CD4-positive, alpha-beta memory T cell (primary cell): ENCODE measurements around the gene LLPH. TPM values are rescaled to one million over a fixed set of nuclear protein-coding genes. Genes with fewer than 3 reads are reported as not detected.

Source experiments
- CTCF ChIA-PET: fragments of 350-600 bp; sonication (Branson Sonifier 250); formaldehyde crosslinking; loops from one replicate; lab custom pipeline; 2021; ENCODE audit warnings: inconsistent platforms; ENCODE audit not compliant: partially characterized antibody; lab: Charles Lee
- POLR2A ChIA-PET: fragments of 350-600 bp; sonication (Branson Sonifier 250); formaldehyde crosslinking; loops from one replicate; lab custom pipeline; 2021; ENCODE audit not compliant: partially characterized antibody; lab: Charles Lee
- DNase-seq, 5 donors: peaks; one replicate each; pipeline versions ENCODE4 v3.0.0 to v3.0.0-alpha.2; 2020 to 2022; ENCODE audit warnings: mixed read lengths in 1 of 5
- H3K27ac ChIP-seq: one replicate; pipeline ENCODE4 v1.7.0; 2013; ENCODE audit warnings: low read depth, low read length
- H3K27me3 ChIP-seq: 2 replicates; pipeline ENCODE4 v1.7.0; 2013; ENCODE audit warnings: mild to moderate bottlenecking, low read length, moderate library complexity; ENCODE audit not compliant: insufficient read depth
- H3K36me3 ChIP-seq: 2 replicates; pipeline ENCODE4 v1.7.0; 2013; ENCODE audit warnings: mild to moderate bottlenecking, low read length, moderate library complexity; ENCODE audit not compliant: insufficient read depth
- H3K4me1 ChIP-seq: 2 replicates; pipeline ENCODE4 v1.7.0; 2013; ENCODE audit warnings: mild to moderate bottlenecking, low read length, moderate library complexity; ENCODE audit not compliant: insufficient read depth
- H3K4me3 ChIP-seq, 2 donors: one replicate each; pipeline ENCODE4 v1.7.0; 2013; ENCODE audit warnings: low read length in 2 of 2, mild to moderate bottlenecking in 1 of 2
- H3K9me3 ChIP-seq, 2 donors: one replicate each; pipeline ENCODE4 v1.7.0; 2013; ENCODE audit warnings: low read length in 2 of 2, control low read depth in 1 of 2; ENCODE audit not compliant: control insufficient read depth in 1 of 2
- H3K27ac Mint-ChIP-seq, 7 donors: one replicate each; pipeline ENCODE4 v1.8.0; 2020 to 2021; ENCODE audit warnings: mixed read lengths in 7 of 7, mild to moderate bottlenecking in 6 of 7, inconsistent platforms in 3 of 7, moderate library complexity in 3 of 7
- H3K27me3 Mint-ChIP-seq, 2 donors: one replicate each; pipeline ENCODE4 v1.8.0; 2020 to 2021; ENCODE audit warnings: mixed read lengths in 2 of 2
- H3K36me3 Mint-ChIP-seq, 2 donors: one replicate each; pipeline ENCODE4 v1.8.0; 2020 to 2021; ENCODE audit warnings: mixed read lengths in 2 of 2, inconsistent platforms in 1 of 2, mild to moderate bottlenecking in 1 of 2
- H3K4me1 Mint-ChIP-seq, 4 donors: one replicate each; pipeline ENCODE4 v1.8.0; 2020 to 2021; ENCODE audit warnings: mixed read lengths in 4 of 4, mild to moderate bottlenecking in 1 of 4
- H3K4me3 Mint-ChIP-seq, 8 donors: one replicate each; pipeline ENCODE4 v1.8.0; 2020 to 2021; ENCODE audit warnings: mixed read lengths in 8 of 8, mild to moderate bottlenecking in 7 of 8, moderate library complexity in 6 of 8, inconsistent platforms in 3 of 8
- H3K9me3 Mint-ChIP-seq, 8 donors: one replicate each; pipeline ENCODE4 v1.8.0; 2020 to 2021; ENCODE audit warnings: mixed read lengths in 8 of 8, mild to moderate bottlenecking in 5 of 8, inconsistent platforms in 3 of 8, moderate library complexity in 1 of 8
- intact Hi-C: fragments of 100-400 bp; cut with micrococcal nuclease; formaldehyde crosslinking; loops from one replicate; pipeline ENCODE4 v1.15.1; 2023
- polyA plus RNA-seq, 2 donors: library from polyadenylated mRNA; unstranded; fragments of 300-500 nt; fragmentation: Illumina TruSeq; gene quantifications; one replicate each; pipeline ENCODE4 v1.2.3, GENCODE V29; 2021
- total RNA-seq, 2 experiments: library from RNA; stranded (reverse); gene quantifications; one replicate each; pipeline ENCODE4 v1.2.3, GENCODE V29; 2021

LLPH gene
- total and polyA plus RNA-seq, 4 experiments from 2014 or later: 25.8 to 35.9 (median 30.2) TPM

DNA sequence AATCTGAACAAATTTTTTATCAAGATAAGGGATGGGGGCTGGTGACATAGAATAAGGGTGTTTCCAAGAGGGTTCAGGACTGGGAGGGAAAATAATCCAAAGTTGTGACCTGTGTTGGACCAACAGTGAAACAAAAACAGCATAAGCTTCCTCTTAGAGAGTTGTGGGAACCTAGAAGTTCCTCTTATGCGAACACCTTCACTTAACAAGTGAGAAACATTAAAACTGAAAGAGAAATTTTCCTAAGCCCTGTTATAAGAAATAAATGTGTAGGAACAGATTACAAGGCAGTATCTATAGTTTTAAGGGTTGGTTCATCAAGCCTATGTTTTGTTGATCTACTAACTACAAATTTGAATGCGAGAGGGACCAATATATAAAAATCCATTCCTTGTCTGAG, 58.4 kb downstream of the LLPH start:
- Histone ChIP-seq H3K27ac (no peak overlapping the region), H3K9me3 (no peaks in the 10 kb centered on the region), H3K4me1 (no peaks in the 10 kb centered on the region), H3K4me3 (no peak overlapping the region), H3K27me3 (no peaks in the 10 kb centered on the region), H3K36me3 (no peaks in the 10 kb centered on the region)
- intact Hi-C loops: no loop called here
- no peak for DNase-seq
- H3K27me3 Mint-ChIP-seq: peaks cover 8% of the 10 kb centered on the region in 2 donors
- ChIA-PET POLR2A (no interaction called here), CTCF (no interaction called here)
- peaks cover 0 to 2% (median under 1%) of the 10 kb centered on the region in 4 donors for H3K4me1 Mint-ChIP-seq
- no peak overlapping the region for H3K4me3 Mint-ChIP-seq
- no peak overlapping the region for H3K27ac Mint-ChIP-seq
- no peaks in the 10 kb centered on the region for H3K36me3 Mint-ChIP-seq
- H3K9me3 Mint-ChIP-seq: no peaks in the 10 kb centered on the region

- ChIA-PET CTCF (no interaction called here), POLR2A (no interaction called here)
- intact Hi-C loops: no loop called here
- H3K4me3 ChIP-seq: no peak overlapping the region
- Mint-ChIP-seq H3K4me1 (peaks cover 6 to 7% (median 6%) of the 10 kb centered on the region in 4 donors), H3K9me3 (no peaks in the 10 kb centered on the region), H3K27ac (no peak overlapping the region), H3K36me3 (no peaks in the 10 kb centered on the region), H3K27me3 (peaks cover 6 to 8% of the 10 kb centered on the region in 2 donors), H3K4me3 (no peak overlapping the region)
- no peak for DNase-seq
- no peak overlapping the region for H3K27ac ChIP-seq
- no peaks in the 10 kb centered on the region for H3K36me3 ChIP-seq
- peaks cover 5% of the 10 kb centered on the region for H3K4me1 ChIP-seq
- no peaks in the 10 kb centered on the region for H3K27me3 ChIP-seq
- no peaks in the 10 kb centered on the region for H3K9me3 ChIP-seq
Measured at GRCh38 chr12:66071549-66071948, 59.0 kb downstream of the LLPH start.

DNA sequence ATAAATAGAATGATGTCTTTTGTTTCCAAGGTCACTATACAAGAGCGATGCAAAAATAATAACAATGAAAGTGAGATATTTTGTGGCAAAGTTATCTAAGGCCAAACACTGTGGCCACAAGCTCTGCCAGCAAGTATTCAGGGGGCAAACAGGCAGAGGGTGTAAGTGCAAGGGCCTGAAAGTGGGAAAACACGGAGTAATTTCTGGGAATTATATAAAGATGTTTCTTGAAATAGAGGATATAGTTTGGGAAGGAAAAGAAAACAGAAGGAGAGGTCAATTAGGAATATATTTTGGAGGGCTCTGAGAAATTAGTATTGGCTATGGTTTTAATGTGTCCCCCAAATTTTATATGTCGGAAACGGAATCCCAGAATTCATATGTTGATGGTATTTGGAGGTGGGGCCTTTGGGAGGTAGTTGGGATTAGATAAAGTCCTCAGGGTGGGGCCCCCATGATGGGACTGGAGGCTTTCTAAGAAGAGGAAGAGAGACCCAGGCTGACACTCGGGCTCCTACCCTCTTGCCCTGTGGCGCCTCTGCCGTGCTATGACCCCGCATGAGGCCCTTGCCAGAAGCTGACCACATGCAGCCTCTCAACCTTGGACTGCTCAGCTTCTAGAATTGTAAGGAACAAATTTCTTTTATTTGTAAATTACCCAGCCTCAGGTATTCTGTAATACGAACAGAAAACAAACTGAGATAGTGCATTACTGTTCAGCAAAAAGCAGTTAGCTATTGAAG, 60.0 kb downstream of the LLPH start:
- H3K4me1 ChIP-seq: peaks cover 10% of the 10 kb centered on the region
- CTCF ChIA-PET: no interaction called here
- intact Hi-C loops: no loop called here
- no peaks in the 10 kb centered on the region for H3K9me3 Mint-ChIP-seq
- no peak for DNase-seq
- no peak overlapping the region for H3K4me3 Mint-ChIP-seq
- H3K27ac ChIP-seq: no peak overlapping the region
- peaks cover 5 to 9% of the 10 kb centered on the region in 2 donors for H3K27me3 Mint-ChIP-seq
- H3K4me1 Mint-ChIP-seq: peaks cover 11 to 16% (median 11%) of the 10 kb centered on the region in 4 donors
- H3K36me3 ChIP-seq: no peaks in the 10 kb centered on the region
- POLR2A ChIA-PET: no interaction called here
- no peak overlapping the region for H3K4me3 ChIP-seq
- no peaks in the 10 kb centered on the region for H3K27me3 ChIP-seq
- no peaks in the 10 kb centered on the region for H3K36me3 Mint-ChIP-seq
- no peaks in the 10 kb centered on the region for H3K9me3 ChIP-seq
- H3K27ac Mint-ChIP-seq: no peak overlapping the region

- H3K36me3 ChIP-seq: no peaks in the 10 kb centered on the region
- H3K9me3 ChIP-seq: no peaks in the 10 kb centered on the region
- intact Hi-C loops: no loop called here
- peaks cover 10% of the 10 kb centered on the region for H3K4me1 ChIP-seq
- no peaks in the 10 kb centered on the region for H3K27me3 ChIP-seq
- ChIA-PET POLR2A (no interaction called here), CTCF (interaction anchor here (1.4 kb wide), 1 partner anchor 1177 kb away, joined by 4 read pairs; no protein-coding TSS in a partner anchor)
- H3K9me3 Mint-ChIP-seq: no peaks in the 10 kb centered on the region
- peaks cover 11 to 17% (median 11%) of the 10 kb centered on the region in 4 donors for H3K4me1 Mint-ChIP-seq
- no peak for DNase-seq
- H3K27ac Mint-ChIP-seq: no peak overlapping the region
- peaks cover 6 to 14% of the 10 kb centered on the region in 2 donors for H3K27me3 Mint-ChIP-seq
- H3K4me3 ChIP-seq: no peak overlapping the region
- no peaks in the 10 kb centered on the region for H3K36me3 Mint-ChIP-seq
- no peak overlapping the region for H3K27ac ChIP-seq
- H3K4me3 Mint-ChIP-seq: no peak overlapping the region
Measured at GRCh38 chr12:66066929-66067523, 63.5 kb downstream of the LLPH start.

Other genes starting within 250 kb of the LLPH start
- gene TMBIM4, start 39.2 kb upstream of the LLPH start, total RNA-seq: 100 to 1,000 TPM in 1 of 2 experiments, 10 to 100 TPM in 1; 98.5 to 108 TPM
- gene TMBIM4, start 39.2 kb upstream of the LLPH start, polyA plus RNA-seq: 100 to 1,000 TPM; 284 to 486 TPM
- gene IRAK3, start 58.5 kb upstream of the LLPH start, total RNA-seq: under 1 TPM; 0.44 to 0.47 TPM
- gene IRAK3, start 58.5 kb upstream of the LLPH start, polyA plus RNA-seq: under 1 TPM in 1 of 2 donors, not detected in 1; 0.14 TPM
- 10 to 100 TPM; 64.9 to 69.0 TPM for gene HELB, start 171.7 kb upstream of the LLPH start, total RNA-seq
- 10 to 100 TPM; 20.2 to 34.1 TPM for gene HELB, start 171.7 kb upstream of the LLPH start, polyA plus RNA-seq